Measurements from ENCODE around the gene SRCAP.

DNA sequence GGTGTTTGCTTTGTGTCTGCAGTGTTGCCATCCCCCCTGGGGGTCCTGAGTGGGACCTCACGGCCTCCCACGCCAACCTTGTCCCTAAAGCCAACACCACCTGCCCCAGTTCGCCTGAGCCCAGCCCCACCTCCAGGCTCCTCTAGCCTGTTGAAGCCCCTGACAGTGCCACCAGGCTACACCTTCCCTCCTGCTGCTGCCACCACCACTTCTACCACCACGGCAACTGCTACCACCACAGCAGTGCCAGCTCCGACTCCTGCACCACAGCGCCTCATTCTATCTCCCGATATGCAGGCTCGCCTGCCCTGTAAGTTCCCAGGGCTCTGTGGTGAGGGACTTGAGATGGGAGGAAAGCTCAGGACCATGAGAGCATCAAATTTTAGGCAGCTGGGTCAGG lies 22.2 kb downstream of the SRCAP start:
- TF ChIP-seq, protein P1, sequence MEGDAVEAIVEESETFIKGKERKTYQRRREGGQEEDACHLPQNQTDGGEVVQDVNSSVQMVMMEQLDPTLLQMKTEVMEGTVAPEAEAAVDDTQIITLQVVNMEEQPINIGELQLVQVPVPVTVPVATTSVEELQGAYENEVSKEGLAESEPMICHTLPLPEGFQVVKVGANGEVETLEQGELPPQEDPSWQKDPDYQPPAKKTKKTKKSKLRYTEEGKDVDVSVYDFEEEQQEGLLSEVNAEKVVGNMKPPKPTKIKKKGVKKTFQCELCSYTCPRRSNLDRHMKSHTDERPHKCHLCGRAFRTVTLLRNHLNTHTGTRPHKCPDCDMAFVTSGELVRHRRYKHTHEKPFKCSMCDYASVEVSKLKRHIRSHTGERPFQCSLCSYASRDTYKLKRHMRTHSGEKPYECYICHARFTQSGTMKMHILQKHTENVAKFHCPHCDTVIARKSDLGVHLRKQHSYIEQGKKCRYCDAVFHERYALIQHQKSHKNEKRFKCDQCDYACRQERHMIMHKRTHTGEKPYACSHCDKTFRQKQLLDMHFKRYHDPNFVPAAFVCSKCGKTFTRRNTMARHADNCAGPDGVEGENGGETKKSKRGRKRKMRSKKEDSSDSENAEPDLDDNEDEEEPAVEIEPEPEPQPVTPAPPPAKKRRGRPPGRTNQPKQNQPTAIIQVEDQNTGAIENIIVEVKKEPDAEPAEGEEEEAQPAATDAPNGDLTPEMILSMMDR (IDR thresholded peaks at IDR 0.05), result no peak
- no peak for TF ChIP-seq EZH2 (IDR thresholded peaks at IDR 0.05)
- no peak for TF ChIP-seq EZH2phosphoT487 (IDR thresholded peaks at IDR 0.05)

Measured in neural progenitor cell (in vitro differentiated cells).